Measurements from ENCODE around the gene KMT2B.

Gene KMT2B

DNA sequence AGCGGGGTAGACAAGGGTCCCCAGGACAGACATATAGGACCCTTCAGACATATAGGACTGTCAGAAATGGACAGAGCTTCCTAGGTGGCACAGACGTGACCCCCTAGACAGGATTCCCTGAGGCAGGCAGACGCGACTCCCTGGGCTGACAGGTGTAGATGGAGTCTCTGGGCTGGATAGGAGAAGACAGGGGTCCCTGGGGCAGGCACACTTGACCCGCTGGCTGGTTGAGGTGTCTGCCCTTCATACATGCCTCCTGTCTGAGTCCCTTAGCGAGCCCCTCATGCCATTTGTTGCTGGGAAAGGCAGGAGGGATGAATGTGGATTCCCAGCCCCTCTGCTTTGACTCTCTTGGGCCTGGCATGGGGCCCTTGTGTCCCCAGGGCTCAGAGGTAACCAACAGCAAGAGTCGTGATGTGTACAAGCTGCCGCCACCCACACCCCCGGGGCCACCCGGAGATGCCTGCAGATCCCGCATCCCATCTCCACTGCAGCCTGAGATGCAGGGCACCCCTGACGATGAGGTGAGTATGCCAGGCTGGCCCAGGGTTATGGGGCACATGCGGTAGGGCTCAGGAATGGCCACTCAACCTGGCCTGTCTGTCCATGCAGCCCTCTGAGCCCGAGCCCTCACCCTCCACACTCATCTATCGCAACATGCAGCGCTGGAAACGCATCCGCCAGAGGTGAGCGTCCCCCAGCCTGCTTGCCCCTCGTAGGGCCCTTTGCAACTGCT, 36.0 kb downstream of the KMT2B start:
- TF ChIP-seq TAF1 (IDR thresholded peaks at IDR 0.05; ENCODE audit: low read depth, low read length) (no peak), SPI1 (IDR thresholded peaks at IDR 0.05; ENCODE audit: low read depth, low read length) (no peak), POLR2AphosphoS5 (IDR thresholded peaks at IDR 0.05; ENCODE audit: low read depth, low read length) (no peak), POU2F2 (IDR thresholded peaks at IDR 0.05; ENCODE audit: low read depth, low read length) (no peak), POLR2A (IDR thresholded peaks at IDR 0.05; ENCODE audit: low read depth, low read length) (no peak), PAX5 (IDR thresholded peaks at IDR 0.05; ENCODE audit: insufficient read depth, low read length, severe bottlenecking) (no peak)
- DNase-seq (ENCODE audit: insufficient read length, low spot score) (no peak), FAIRE-seq (no peak)

DNA sequence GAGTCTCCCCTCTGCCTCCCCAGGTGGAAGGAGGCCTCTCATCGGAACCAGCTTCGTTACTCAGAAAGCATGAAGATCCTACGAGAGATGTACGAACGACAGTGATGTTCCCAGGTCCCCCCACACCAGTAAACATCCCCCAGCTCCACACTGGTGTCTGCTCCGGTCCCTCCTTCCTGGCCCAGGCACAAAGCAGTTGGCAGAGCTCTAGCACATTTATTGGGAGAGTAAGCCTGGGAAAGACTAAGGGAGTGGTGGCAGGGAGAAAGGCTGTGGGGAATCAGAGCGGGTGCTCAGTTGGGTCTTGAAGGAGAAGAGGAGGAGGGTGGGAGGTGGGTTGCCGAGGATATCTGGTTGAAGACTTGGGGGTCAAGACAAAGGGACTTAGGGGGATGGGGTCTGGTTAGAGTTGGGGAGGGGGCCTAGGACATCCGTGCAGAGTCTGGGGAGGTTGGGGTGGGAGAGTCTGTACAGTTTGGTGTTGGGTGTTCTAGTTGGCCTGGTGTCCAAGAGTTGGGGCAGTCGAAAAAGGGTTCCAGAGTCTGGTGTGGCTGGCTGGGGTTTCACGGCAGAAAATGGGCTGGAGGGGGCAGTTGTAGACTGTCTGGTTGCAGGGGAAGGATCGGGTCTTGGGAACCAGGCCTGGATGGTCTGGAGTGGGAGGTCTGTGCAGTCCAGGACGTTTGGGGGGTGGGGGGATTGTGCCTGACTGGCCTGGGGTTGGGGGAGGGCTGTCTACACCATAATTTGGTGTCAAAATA, 36.7 kb downstream of the KMT2B start:
- TF ChIP-seq TAF1 (IDR thresholded peaks at IDR 0.05; ENCODE audit: low read depth, low read length) (no peak), PAX5 (IDR thresholded peaks at IDR 0.05; ENCODE audit: insufficient read depth, low read length, severe bottlenecking) (no peak)
- DNase-seq (ENCODE audit: insufficient read length, low spot score) (no peak), FAIRE-seq (no peak)

DNA sequence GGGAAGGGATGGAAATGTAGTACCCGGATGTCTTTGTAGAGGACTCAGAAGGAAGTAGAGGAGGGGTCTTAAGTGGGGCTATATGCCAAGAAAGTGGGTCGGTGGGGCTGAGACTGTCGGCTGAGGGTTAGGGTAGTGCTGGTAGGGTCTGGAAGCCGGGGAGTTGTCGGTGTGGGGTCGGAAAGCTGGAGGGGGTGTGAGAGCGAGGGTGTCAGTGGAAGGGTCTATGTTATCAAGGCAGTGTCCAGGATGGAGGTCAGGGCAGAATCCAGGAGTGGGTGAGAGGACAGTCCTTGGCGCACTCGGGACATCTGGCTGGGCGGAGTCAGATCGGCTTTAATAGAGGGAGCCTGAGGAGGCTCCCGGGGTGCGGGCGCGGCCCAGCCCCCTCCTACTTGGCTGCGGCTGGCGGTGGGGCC, 37.3 kb downstream of the KMT2B start:
- DNase-seq (ENCODE audit: insufficient read length, low spot score), result no peak
- no peak for FAIRE-seq
- no peak for TF ChIP-seq POU2F2 (IDR thresholded peaks at IDR 0.05; ENCODE audit: low read depth, low read length)
- no peak for TF ChIP-seq POLR2AphosphoS5 (IDR thresholded peaks at IDR 0.05; ENCODE audit: low read depth, low read length)
- TF ChIP-seq PAX5 (IDR thresholded peaks at IDR 0.05; ENCODE audit: insufficient read depth, low read length, severe bottlenecking), result no peak

DNA sequence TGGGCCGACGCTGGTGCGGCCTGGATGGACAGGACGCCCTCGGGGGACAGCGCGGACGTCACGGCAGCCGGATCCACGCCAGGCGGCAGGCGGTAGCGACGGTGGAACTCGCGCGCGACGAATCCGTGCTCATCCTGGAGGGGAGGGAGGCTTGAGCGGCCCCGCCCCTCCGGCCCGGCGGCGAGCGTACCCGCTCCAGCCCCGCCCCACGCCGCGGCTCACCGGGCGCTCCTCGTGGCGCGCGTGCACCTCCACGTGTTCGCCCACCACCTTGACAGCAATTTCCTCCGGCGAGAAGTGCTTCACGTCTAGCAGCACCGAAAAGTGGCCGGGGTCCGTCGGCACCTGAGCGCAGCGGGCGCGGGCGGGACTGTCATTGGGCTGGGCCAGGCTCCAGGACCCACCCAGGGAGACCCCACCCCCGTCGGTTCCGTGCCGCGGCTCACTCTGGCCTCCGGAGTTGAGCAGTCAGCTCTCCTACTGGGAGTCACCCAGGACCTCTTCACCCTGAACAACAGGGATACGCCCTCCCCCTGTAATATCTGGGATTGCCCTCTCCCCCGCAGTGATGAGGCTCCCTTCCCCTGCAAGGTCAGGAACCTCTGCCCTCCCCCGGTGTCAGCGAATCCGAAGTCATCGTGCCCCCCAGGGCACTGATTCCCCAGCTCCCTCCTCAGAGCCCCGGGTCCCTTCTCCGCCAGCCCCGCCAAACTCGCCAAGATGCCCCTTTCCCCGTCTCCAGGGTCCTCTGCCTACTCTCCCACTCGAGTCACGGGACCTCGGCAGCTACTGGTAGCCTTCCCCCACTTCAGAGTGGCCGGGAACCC, 38.0 kb downstream of the KMT2B start:
- FAIRE-seq, result no peak
- no peak for TF ChIP-seq PAX5 (IDR thresholded peaks at IDR 0.05; ENCODE audit: insufficient read depth, low read length, severe bottlenecking)
- TF ChIP-seq POLR2AphosphoS5 (IDR thresholded peaks at IDR 0.05; ENCODE audit: low read depth, low read length), result no peak
- DNase-seq (ENCODE audit: insufficient read length, low spot score), result no peak

DNA sequence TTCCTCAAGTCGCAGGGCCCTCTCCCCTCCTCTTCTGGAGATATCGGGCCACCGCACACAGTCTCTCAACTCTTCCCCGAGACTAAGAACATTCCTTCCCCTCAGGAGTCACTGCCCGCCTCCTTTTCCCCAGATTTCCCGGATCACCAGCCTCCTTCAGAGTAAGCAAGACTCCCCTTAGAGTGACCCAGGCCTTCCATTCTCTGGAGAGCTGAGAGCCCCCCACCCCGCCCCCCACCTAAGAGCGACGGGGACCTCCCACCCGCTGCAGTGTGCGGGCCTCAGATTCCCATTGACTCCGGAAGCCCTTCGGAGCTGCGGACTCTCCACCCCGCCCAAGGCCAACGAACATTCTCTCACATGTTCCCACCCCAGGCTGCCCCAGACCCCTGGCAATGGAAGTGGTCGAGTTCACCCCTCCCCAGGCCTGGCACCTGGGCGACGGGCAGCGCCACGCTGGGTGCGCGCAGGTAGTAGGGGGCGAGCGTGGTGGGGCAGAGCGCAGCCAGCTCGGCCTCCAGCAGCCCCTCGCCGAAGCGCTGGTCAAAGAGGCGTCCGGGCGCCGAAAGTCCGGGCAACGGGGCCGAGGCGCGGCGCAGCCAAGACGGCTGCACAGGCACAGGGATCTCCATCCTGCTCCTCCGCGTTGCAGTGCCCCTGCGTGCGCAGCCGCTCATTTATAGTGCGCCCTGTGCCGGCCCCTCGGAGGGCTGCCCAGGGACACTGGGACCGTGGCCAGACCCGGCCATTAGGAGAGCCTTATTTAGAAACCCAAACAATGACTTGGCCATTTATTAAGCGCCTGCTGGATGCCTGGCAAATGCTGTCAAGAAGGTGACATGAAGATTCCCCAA, 38.8 kb downstream of the KMT2B start, which contains the start of gene HSPB6:
Gene HSPB6 (minus strand): TSS at position 653 of the 854 bp plus-strand sequence. CDS start 21 bp downstream, at position 632.
- DNase-seq (ENCODE audit: insufficient read length, low spot score) (no peak), FAIRE-seq (no peak)
- TF ChIP-seq PAX5 (IDR thresholded peaks at IDR 0.05; ENCODE audit: insufficient read depth, low read length, severe bottlenecking) (no peak), SPI1 (IDR thresholded peaks at IDR 0.05; ENCODE audit: low read depth, low read length) (no peak), POLR2A (IDR thresholded peaks at IDR 0.05; ENCODE audit: low read depth, low read length) (no peak), TAF1 (IDR thresholded peaks at IDR 0.05; ENCODE audit: low read depth, low read length) (no peak), POLR2AphosphoS5 (IDR thresholded peaks at IDR 0.05; ENCODE audit: low read depth, low read length) (no peak), POU2F2 (IDR thresholded peaks at IDR 0.05; ENCODE audit: low read depth, low read length) (no peak)

DNA sequence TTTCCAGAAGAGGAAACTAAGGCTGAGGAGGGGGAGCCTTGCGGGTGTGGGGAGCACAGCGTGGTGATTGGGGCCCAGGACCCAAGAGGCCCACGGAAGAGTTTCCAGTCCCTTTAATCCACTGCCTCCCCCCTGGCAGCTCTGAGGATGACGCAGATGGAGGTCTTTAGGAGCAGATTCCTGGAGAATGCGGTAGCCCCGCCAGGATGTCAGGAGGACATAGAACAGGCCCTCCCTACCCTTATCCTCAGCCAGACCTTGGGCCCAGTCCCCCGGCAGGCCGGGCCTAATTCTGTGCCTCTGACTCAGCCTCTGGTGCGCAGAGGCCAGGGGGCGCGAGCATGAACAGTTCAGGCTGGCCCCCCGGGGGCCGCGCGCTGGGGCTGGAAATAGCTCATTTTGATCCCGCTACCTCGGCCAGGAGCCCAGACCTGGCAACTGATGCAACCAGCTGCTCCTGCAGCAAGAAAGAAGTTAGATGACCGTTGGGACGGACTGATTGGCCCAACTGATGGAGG, 39.5 kb downstream of the KMT2B start:
- FAIRE-seq, result no peak
- TF ChIP-seq POU2F2 (IDR thresholded peaks at IDR 0.05; ENCODE audit: low read depth, low read length) (no peak), POLR2AphosphoS5 (IDR thresholded peaks at IDR 0.05; ENCODE audit: low read depth, low read length) (no peak), POLR2A (IDR thresholded peaks at IDR 0.05; ENCODE audit: low read depth, low read length) (no peak), PAX5 (IDR thresholded peaks at IDR 0.05; ENCODE audit: insufficient read depth, low read length, severe bottlenecking) (no peak), TAF1 (IDR thresholded peaks at IDR 0.05; ENCODE audit: low read depth, low read length) (no peak), SPI1 (IDR thresholded peaks at IDR 0.05; ENCODE audit: low read depth, low read length) (no peak)
- no peak for DNase-seq (ENCODE audit: insufficient read length, low spot score)

DNA sequence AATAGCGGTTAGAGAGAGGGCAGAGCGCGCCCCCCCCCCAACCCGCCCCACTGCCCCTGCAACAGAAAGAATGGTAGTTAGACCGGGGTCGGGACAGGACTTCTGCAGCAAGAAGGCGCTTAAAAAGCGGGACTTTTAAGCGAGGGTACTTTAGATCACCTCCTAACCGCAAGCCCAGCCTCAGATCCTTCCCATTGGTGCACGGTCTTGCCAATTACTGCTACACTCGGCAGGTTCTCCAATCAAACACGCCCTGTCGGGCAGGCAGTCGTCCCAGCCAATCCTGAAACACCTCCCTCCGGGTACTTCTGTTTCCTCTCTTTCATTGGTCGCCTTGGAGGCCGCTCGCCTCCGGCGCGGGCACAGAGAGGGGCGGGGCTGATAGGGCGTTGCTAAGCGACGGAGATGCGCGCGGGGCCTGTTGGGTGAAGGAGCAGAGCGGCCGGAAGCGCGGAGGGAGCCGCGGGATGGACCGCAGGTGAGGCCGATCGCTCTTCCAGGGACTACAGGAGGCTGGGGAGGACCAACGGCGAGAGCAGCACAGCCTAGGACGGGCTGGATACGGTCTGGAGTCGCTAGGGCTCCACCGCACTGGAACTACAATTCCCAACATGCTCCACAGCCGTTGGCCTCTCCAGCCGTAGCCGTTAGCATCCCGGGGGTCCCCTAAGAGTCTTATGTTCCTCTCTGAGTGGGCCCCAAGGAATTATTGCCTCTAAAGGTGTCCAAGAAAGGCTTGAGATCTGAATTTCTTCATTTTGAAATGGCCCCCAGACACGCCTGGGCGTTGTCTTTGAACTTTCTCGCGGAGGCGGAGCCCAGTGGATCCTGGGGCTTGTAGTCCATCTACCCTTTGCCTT, 40.2 kb downstream of the KMT2B start, which contains the start of gene PROSER3:
Gene PROSER3 (plus strand): TSS at position 428 of the 860 bp plus-strand sequence. CDS start 40 bp downstream, at position 468.
- peak; percentile 96 for DNase-seq (ENCODE audit: insufficient read length, low spot score)
- FAIRE-seq, result peak; percentile 97
- TF ChIP-seq POLR2AphosphoS5 (IDR thresholded peaks at IDR 0.05; ENCODE audit: low read depth, low read length) (peak; percentile 86), PAX5 (IDR thresholded peaks at IDR 0.05; ENCODE audit: insufficient read depth, low read length, severe bottlenecking) (peak; percentile 3), POLR2A (IDR thresholded peaks at IDR 0.05; ENCODE audit: low read depth, low read length) (peak; percentile 88), POU2F2 (IDR thresholded peaks at IDR 0.05; ENCODE audit: low read depth, low read length) (peak; percentile 53; the same call in 1 of the 2 replicates), TAF1 (IDR thresholded peaks at IDR 0.05; ENCODE audit: low read depth, low read length) (peak; percentile 80), SPI1 (IDR thresholded peaks at IDR 0.05; ENCODE audit: low read depth, low read length) (no peak)

DNA sequence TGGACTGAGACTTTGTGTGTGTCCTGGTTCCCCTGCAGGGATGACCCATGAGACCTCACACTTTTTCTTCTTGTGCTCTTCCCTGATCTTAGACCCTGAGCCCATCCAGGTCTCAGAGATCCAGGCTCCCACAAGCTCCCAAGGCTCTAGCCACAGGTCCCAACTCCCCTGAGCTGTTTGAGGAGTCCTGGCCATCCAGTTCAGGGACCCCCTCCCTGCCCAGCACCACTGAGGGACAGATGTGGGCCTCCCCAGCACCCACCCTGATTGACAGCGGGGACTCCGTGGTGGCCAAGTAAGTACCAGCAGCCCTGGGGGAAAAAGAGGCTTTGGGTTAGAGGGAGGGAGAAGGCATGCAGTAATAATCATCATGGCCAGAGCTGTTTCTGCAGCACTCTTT, 41.9 kb downstream of the KMT2B start:
- no peak for TF ChIP-seq SPI1 (IDR thresholded peaks at IDR 0.05; ENCODE audit: low read depth, low read length)
- no peak for DNase-seq (ENCODE audit: insufficient read length, low spot score)
- no peak for FAIRE-seq

Data from GM12891 (cell line).